Muscle layer of colon (tissue), 2 donors: Measurements from ENCODE around the gene SLF2.
"Not testable (repeated sequence)": the region's sequence is repeated elsewhere in the genome, so short reads cannot be mapped to it uniquely, and the experiment has no call there.

Experiments
- H3K27ac ChIP-seq: one replicate; pipeline ENCODE4 v1.7.0; 2013; ENCODE audit warnings: low read depth, mild to moderate bottlenecking, low read length, moderate library complexity
- H3K27me3 ChIP-seq, 2 donors: one replicate each; pipeline ENCODE4 v1.7.0; 2013; ENCODE audit warnings: low read length in 2 of 2, mild to moderate bottlenecking in 2 of 2; ENCODE audit not compliant: insufficient read depth in 2 of 2, control insufficient read depth in 1 of 2
- H3K36me3 ChIP-seq: one replicate; pipeline ENCODE4 v1.7.0; 2013; ENCODE audit warnings: mild to moderate bottlenecking, low read length; ENCODE audit not compliant: insufficient read depth
- H3K4me1 ChIP-seq: one replicate; pipeline ENCODE4 v1.7.0; 2013; ENCODE audit warnings: mild to moderate bottlenecking, low read length; ENCODE audit not compliant: insufficient read depth
- H3K4me3 ChIP-seq, 2 donors: one replicate each; pipeline ENCODE4 v1.7.0; 2013; ENCODE audit warnings: low read length in 2 of 2, low read depth in 1 of 2, mild to moderate bottlenecking in 1 of 2, moderate library complexity in 1 of 2
- H3K9ac ChIP-seq: one replicate; pipeline ENCODE4 v1.7.0; 2013; ENCODE audit warnings: low read length
- H3K9me3 ChIP-seq: one replicate; pipeline ENCODE4 v1.7.0; 2013; ENCODE audit warnings: mild to moderate bottlenecking, low read length
- donor health status: abdominal sarcoma.
- donor health status: Adenocarcinoma of cecum.

SLF2 gene

DNA sequence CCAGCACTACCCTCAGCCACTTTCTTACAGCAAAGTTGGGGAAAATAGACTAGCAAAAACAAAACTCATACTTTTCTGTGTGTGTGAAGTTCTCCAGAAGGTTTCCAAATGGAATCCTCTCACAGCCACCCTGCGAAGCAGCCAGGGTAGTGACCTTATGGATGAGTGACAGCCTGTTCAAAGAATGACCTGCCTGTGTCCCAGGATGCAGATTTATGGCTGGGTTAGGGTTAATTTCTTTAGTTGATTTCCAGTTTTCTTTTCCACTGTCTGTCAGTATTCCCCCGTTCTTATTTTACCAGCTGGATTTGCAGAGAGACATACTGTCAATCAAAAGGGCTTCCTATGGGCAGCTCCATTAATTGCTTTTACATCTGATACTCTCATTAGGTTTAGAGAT is 54.1 kb downstream of the SLF2 start:
- Histone ChIP-seq H3K4me1 (peaks cover 8% of the 10 kb centered on the region), H3K4me3 (no peak overlapping the region), H3K9me3 (no peaks in the 10 kb centered on the region), H3K36me3 (peaks cover 24% of the 10 kb centered on the region), H3K27ac (no peak overlapping the region), H3K27me3 (no peaks in the 10 kb centered on the region), H3K9ac (no peak overlapping the region)

DNA sequence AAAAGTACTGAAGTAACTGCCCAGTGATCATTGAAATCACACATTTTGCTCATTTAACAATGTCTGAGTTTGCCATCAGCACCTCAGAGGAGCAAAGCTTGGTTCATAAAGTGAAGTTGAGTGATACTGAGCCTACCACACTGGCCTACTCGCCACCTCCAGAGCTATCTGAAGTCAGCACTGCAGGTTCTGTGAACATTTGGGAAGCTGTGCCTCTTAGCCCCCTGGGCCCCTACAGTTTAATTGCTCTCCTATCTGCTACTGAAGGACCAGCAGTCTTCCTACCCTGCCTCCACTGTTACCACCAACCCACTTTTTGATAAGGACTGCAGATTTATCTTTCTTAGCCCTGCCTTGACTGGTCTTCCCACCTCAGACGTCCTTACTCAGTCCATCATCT is 54.6 kb downstream of the SLF2 start:
- Histone ChIP-seq H3K27ac (no peak overlapping the region), H3K27me3 (no peaks in the 10 kb centered on the region), H3K9ac (no peak overlapping the region), H3K9me3 (no peaks in the 10 kb centered on the region), H3K36me3 (peaks cover 22% of the 10 kb centered on the region), H3K4me3 (no peak overlapping the region), H3K4me1 (peaks cover 8% of the 10 kb centered on the region)

DNA sequence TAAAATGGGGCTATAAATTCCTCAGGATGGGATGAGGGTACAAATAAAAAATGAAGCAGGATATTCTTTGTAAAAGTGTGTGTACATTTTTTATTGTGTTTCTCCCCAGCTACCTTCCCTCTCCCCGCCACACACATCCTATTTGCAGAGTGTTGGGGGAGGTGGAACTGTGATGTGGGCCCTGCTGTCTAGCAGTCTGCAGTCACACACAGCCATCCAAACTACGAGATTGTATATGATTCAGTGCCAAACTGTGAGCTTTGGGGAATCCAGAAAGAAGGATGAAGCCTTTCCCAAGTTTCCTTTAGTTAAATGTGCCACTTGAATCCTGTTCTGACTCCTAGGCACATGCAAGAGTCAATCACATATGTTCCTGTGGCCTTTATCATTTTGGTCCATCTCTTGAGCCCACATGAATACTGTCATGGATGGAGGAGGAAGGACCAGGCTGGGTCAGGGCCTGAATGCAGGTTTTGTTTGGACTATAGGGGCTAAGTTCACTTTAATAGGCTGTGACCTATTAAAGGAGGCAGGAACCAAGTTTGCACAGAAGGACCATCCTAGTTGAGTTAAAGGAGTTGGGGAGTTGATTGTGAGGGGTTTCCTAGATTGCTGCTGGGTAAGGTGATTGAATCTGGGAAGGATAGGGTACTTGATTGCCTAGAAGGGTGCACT is 55.4 kb downstream of the SLF2 start:
- Histone ChIP-seq H3K9ac (no peak overlapping the region), H3K27me3 (no peaks in the 10 kb centered on the region), H3K4me1 (peaks cover 8% of the 10 kb centered on the region), H3K27ac (no peak overlapping the region), H3K36me3 (peaks cover 13% of the 10 kb centered on the region), H3K9me3 (no peaks in the 10 kb centered on the region), H3K4me3 (no peak overlapping the region)

DNA sequence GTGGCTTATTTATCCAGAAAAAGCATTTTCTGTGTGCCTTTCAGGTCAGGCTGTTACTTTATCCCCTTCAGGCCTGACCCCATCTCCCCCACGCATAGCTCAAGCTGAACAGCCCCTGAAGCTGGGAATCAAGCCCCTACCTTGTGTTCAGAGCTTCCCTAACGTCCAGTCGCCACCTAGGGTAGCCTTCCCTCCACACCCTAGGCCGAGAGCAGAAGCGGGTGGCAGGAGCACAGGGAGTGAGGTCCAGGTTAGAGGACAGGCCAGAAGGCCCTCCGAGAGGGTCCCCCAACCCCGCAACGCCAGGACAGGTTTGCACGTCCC is 56.1 kb downstream of the SLF2 start:
- H3K27ac ChIP-seq, result no peak overlapping the region
- H3K9ac ChIP-seq, result no peak overlapping the region
- peak overlapping the region; percentile 22 to 56 for H3K4me3 ChIP-seq
- no peaks in the 10 kb centered on the region for H3K27me3 ChIP-seq
- peaks cover 11% of the 10 kb centered on the region for H3K36me3 ChIP-seq
- H3K4me1 ChIP-seq, result peaks cover 8% of the 10 kb centered on the region
- no peaks in the 10 kb centered on the region for H3K9me3 ChIP-seq

DNA sequence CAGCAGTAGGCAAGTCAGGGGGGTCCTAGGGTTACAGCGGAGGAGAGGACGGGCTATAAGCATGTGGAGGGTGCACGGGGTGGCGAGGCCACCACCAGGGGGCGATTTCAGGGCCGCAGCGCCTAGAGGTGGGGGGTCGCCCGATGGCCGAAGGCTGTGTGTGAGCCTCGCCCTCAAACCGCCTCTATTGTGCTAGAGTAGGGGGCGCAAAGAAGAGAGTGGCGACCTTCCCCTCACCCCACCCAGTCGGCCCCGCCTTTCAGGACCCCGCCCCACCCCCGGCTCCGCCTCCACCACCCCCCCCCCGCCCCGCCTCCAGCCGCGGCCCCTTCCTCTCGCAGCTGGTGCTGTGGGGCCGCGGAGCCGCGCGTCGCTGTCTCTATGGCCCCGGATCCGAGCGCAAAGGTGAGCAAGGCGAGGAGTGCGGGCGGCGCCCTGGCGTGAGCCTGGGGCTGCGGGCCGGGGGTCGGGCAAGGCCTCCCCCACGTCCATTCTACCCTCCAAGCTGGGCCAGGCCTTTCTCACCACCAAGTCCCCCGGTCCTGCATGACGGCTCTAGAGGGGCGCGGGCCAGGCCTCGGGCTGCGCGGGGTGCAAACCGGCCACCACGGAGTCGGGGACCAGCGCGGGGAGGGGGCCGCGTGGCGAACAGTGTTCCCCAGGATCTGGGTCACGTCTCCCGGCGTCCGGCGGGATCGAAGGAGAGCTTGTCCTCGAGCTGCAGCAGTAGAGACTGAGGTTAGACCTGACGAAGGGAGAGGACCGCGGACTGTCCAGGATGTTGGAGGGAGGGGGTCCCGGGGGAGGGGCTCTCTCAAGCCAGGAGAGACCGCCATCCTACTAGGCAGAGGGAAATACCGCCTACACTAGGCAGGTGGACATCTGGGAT is 56.7 kb downstream of the SLF2 start, which contains the start of gene SEMA4G:
SEMA4G (plus strand) TSS at position 318 of the 889 bp plus-strand sequence. CDS start 3,409 bp downstream, outside the sequence.
- Histone ChIP-seq H3K9me3 (no peaks in the 10 kb centered on the region), H3K9ac (no peak within 1 kb of the TSS), H3K27ac (no peak within 1 kb of the TSS), H3K36me3 (peaks cover 11% of the 10 kb centered on the region), H3K4me3 (peak within 1 kb of the TSS; percentile 35 to 58), H3K4me1 (peaks cover 8% of the 10 kb centered on the region), H3K27me3 (no peaks in the 10 kb centered on the region)

DNA sequence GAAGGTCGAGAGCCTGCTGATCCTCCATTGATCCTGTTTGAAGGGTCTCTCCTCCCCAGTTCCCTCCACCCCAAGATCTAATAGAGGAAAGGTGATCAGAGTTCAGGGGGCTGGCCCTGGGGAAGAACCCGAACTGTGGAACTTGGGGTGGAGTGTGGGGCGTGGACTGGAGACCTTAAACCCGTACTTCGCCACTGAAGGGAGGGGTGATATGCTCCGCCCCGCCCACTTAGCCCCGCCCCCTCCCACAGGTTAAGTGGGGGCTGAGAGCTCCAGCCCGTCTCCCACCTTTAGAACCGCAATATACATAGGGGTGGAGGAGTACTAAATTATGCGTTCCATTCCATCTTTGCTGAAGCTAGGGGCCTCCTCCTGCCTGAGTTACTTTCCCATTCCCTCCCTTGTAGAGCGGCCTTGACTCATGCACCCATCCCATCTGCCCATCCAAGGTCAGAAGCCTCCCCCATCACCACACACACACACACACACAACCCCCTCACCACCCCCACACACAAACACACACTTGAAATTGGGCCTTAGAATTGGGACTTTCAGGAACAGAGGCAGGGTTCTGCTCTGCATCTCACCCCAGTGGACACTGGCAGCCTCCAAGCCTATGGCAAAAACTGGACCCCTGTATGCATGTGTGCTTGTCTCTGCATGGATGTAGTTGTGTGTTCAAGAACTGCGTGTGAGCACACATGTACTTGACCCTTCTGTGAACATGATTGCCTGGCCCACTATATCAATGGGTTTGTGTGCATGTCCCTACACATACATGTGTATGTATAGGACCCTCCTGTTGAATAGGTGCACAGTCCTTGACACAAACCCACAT is 57.5 kb downstream of the SLF2 start:
- H3K4me3 ChIP-seq, result peak overlapping the region; percentile 35 to 58
- peaks cover 7% of the 10 kb centered on the region for H3K36me3 ChIP-seq
- H3K27ac ChIP-seq, result no peak overlapping the region
- H3K9ac ChIP-seq, result no peak overlapping the region
- H3K4me1 ChIP-seq, result peaks cover 8% of the 10 kb centered on the region
- no peaks in the 10 kb centered on the region for H3K27me3 ChIP-seq
- no peaks in the 10 kb centered on the region for H3K9me3 ChIP-seq

DNA sequence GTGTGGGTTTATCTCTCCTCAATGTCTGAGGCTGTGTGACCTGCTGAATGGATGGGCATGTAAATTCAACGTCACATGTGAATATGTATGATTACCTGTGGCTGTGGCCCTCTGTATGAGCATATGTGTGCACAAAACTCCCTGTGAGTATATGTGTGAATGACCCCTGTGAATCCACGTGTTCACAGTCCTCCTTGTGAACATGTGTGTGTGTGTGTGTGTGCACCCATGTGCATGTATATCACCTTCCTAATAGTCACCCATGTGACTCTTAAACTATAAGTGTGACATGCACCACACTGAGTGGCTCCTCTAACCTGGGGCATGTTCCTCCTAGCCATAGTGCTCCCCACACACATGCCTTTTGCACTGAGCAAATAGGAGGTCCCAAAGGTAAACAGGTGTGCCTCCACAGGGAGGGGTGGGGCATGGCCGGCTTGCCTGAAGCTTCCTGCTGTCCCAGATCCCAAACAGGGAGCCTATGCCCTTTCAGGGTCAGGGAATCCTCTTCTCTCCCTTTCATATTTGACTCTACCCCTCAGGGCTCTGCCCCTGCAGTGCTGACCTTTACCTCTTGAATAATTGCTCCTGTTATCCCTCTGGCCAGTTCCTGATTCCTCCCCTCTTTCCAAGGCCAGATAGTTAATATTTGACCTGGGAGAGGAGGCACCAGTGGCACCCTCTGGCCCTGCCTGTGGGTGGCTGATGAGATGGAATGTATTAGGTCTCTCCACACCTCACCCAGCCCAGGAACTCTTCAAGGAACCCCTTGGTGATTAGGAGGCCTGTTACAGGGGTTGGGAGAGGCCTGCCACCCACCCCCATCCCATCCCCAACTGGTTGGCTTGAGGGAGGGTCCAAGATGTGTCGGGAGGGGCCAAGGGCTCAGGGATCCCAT is 58.4 kb downstream of the SLF2 start:
- Histone ChIP-seq H3K27ac (no peak overlapping the region), H3K4me3 (no peak overlapping the region)

DNA sequence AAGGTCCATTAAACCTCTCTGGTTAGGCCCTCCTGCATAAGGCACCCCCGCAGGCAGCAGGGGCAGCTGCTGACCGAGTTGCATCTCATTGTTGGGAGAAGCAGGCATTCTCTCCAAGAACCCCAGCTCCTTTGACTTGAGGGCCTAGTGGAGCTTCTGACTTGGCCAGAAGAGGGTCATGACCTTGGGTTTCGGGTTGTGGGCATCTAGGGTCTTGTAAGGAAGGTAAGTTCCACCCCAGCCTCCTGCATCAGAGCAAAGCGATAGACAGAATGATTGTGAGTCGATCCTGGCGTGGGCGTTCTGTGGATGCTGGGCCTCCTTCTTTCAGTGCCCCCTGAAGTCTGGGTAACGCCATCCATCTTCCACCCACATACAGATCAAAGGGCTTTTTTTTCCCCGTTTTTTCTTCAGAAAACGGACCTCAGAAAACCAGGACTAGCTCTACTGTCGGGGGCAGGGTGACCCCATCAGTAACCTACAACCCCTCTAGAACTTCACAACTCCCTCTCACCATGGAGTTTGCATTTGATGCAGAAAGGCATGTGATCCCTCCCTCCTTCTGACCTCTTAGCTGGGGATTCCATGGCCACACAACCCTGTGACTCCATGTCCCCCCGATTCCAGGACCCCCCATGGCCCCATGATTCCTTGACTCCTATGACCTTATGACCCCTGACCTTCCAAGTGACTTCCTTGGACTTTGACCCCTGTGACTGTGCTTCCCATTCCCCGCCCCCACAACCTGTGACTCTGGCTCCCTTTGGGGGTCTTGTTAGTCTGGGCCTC is 59.5 kb downstream of the SLF2 start:
- Histone ChIP-seq H3K27me3 (no peaks in the 10 kb centered on the region), H3K9me3 (no peaks in the 10 kb centered on the region), H3K27ac (no peak overlapping the region), H3K9ac (no peak overlapping the region), H3K4me3 (no peak overlapping the region), H3K36me3 (no peaks in the 10 kb centered on the region), H3K4me1 (peaks cover 8% of the 10 kb centered on the region)

More for the DNA sequence above, 58.4 kb downstream of the SLF2 start:
- Histone ChIP-seq H3K36me3 (no peaks in the 10 kb centered on the region), H3K4me1 (peaks cover 8% of the 10 kb centered on the region), H3K9ac (no peak overlapping the region), H3K27me3 (no peaks in the 10 kb centered on the region), H3K9me3 (no peaks in the 10 kb centered on the region)

DNA sequence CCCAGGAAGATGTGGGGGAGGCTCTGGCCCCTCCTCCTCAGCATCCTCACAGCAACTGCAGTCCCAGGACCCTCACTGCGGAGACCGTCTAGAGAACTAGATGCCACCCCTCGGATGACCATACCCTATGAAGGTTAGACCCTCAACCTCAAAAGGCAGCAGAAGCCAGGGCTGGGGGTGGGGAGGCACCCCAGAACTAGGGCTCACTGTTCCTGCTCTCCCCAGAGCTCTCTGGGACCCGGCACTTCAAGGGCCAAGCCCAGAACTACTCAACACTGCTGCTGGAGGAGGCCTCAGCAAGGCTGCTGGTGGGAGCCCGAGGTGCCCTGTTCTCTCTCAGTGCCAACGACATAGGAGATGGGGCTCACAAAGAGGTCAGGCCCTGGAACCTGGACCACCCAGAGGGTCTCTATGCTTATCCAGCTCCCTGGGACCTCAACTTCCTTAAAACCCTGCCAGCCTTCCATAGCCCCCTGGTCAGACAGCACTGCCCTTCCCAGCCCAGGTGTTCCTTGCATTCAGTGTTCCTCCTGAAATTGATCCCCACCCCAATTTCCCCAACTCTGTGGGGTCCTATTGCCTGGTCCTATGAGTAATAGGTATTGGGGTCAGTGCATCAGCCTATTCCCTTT is 60.3 kb downstream of the SLF2 start:
- Histone ChIP-seq H3K4me3 (no peak overlapping the region), H3K36me3 (peaks cover 6% of the 10 kb centered on the region), H3K9me3 (no peaks in the 10 kb centered on the region)

DNA sequence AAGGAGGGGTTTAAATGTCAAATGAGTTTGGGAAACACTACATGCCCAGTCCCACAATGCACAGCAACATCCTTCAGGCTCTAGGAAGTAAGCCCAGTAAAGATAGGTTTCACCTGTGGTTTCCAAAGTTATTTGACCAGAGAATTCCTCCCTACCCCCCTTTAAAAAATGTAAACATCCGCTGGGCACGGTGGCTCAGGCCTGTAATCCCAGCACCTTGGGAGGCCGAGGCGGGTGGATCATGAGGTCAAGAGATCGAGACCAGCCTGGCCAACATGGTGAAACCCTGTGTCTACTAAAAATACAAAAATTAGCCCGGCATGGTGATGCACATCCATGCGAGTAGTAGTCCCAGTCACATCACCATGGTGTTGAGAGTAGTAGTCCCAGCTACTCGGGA is 62.6 kb downstream of the SLF2 start:
- peaks cover 23% of the 10 kb centered on the region for H3K36me3 ChIP-seq
- not testable (repeated sequence) for H3K9ac ChIP-seq, H3K27ac ChIP-seq, H3K4me3 ChIP-seq, H3K9me3 ChIP-seq, H3K27me3 ChIP-seq, H3K4me1 ChIP-seq

More for the DNA sequence above, 60.3 kb downstream of the SLF2 start:
- peaks cover 8% of the 10 kb centered on the region for H3K4me1 ChIP-seq
- no peak overlapping the region for H3K9ac ChIP-seq
- no peaks in the 10 kb centered on the region for H3K27me3 ChIP-seq
- no peak overlapping the region for H3K27ac ChIP-seq
